HG03139 (cell line): ENCODE data around the gene CCDC195.

Experiments used
- ATAC-seq: cut with Tn5 transposase; IDR thresholded peaks from one replicate; pipeline ENCODE4 v1.9.1; 2021; ENCODE audit not compliant: unreplicated experiment

CCDC195 gene

GRCh38 chr2:224716201-224716600 lies at the start of gene CCDC195:
Gene CCDC195 (minus strand): TSS chr2:224716365. CDS start chr2:224716365, 0 bp downstream.
- ATAC-seq, result no peak

GRCh38 chr2:224764565-224765236 lies 48.5 kb upstream of the CCDC195 start:
- ATAC-seq, result peak; percentile 68

- no peak for ATAC-seq
Observed at GRCh38 chr2:224757934-224758548, 41.9 kb upstream of the CCDC195 start.

- no peak for ATAC-seq
Observed at GRCh38 chr2:224753743-224754540, 37.8 kb upstream of the CCDC195 start.

GRCh38 chr2:224751996-224752698 lies 36.0 kb upstream of the CCDC195 start:
- no peak for ATAC-seq

GRCh38 chr2:224749136-224749535 lies 33.0 kb upstream of the CCDC195 start:
- no peak for ATAC-seq

- ATAC-seq, result no peak
Observed at GRCh38 chr2:224747765-224748164, 31.6 kb upstream of the CCDC195 start.

GRCh38 chr2:224736227-224736626 lies 20.1 kb upstream of the CCDC195 start:
- no peak for ATAC-seq

- ATAC-seq, result no peak
Observed at GRCh38 chr2:224734949-224735348, 18.8 kb upstream of the CCDC195 start.

GRCh38 chr2:224731665-224732064 lies 15.5 kb upstream of the CCDC195 start:
- ATAC-seq, result no peak

- ATAC-seq, result no peak
Observed at GRCh38 chr2:224729435-224729834, 13.3 kb upstream of the CCDC195 start.

GRCh38 chr2:224724331-224724730 lies 8.2 kb upstream of the CCDC195 start:
- ATAC-seq, result no peak

GRCh38 chr2:224723586-224724217 lies 7.5 kb upstream of the CCDC195 start:
- no peak for ATAC-seq

GRCh38 chr2:224722770-224723169 lies 6.6 kb upstream of the CCDC195 start:
- ATAC-seq, result no peak

- no peak for ATAC-seq
Observed at GRCh38 chr2:224722250-224722649, 6.1 kb upstream of the CCDC195 start.

- no peak for ATAC-seq
Observed at GRCh38 chr2:224716921-224717320, 756 bp upstream of the CCDC195 start.

GRCh38 chr2:224711859-224712665 lies 4.1 kb downstream of the CCDC195 start:
- ATAC-seq, result no peak

- ATAC-seq, result no peak
Observed at GRCh38 chr2:224711381-224711780, 4.8 kb downstream of the CCDC195 start.

- ATAC-seq, result no peak
Observed at GRCh38 chr2:224709301-224709700, 6.9 kb downstream of the CCDC195 start.

- no peak for ATAC-seq
Observed at GRCh38 chr2:224694502-224694901, 21.7 kb downstream of the CCDC195 start.
